Right lobe of liver (tissue), 6 donors: ENCODE results near the gene TNS3. TPM values are rescaled to one million over a fixed set of nuclear protein-coding genes. Genes with fewer than 3 reads are reported as not detected.
"Not testable (repeated sequence)": the region's sequence is repeated elsewhere in the genome, so short reads cannot be mapped to it uniquely, and the experiment has no call there.

ENCODE experiments used
- ATAC-seq, 4 donors: fragments of 200-7000 bp; cut with Tn5 transposase; one replicate each; pipeline ENCODE4 v1.9.1; 2020; ENCODE audit warnings: mild to moderate bottlenecking in 4 of 4, moderate library complexity in 4 of 4
- DNase-seq, 3 donors: peaks; one replicate each; pipeline ENCODE4 v3.0.0-alpha.2; 2020
- H3K27ac ChIP-seq, 3 donors: fragments of 200-600 bp; one replicate each; pipeline ENCODE4 v1.8.0; 2022
- H3K27me3 ChIP-seq, 2 donors: fragments of 200-600 bp; one replicate each; pipeline ENCODE4 v1.8.0; 2022
- H3K36me3 ChIP-seq, 4 donors: fragments of 200-600 bp; sonication (generic) in 1 of 4; one replicate each; pipeline versions ENCODE4 v1.5.1 to v1.8.0; 2017 to 2022; ENCODE audit warnings: control low read depth in 1 of 4
- H3K4me1 ChIP-seq, 4 donors: fragments of 200-600 bp; sonication (generic) in 1 of 4; one replicate each; pipeline versions ENCODE4 v1.5.1 to v1.8.0; 2017 to 2022; ENCODE audit warnings: control low read depth in 1 of 4
- H3K4me3 ChIP-seq, 3 donors: fragments of 200-600 bp; one replicate each; pipeline ENCODE4 v1.8.0; 2022
- H3K9me3 ChIP-seq, 4 donors: fragments of 200-600 bp; sonication (generic) in 1 of 4; one replicate each; pipeline versions ENCODE4 v1.5.1 to v1.8.0; 2017 to 2022; ENCODE audit warnings: control low read depth in 1 of 4
- CTCF ChIP-seq, 4 donors: fragments of 200-600 bp in 3 of 4; fragments of 450-650 bp in 1 of 4; IDR thresholded peaks; one replicate each; pipeline versions ENCODE4 v1.5.1 to v1.8.0; 2016 to 2022; ENCODE audit warnings: antibody characterized with exemption in 4 of 4, mild to moderate bottlenecking in 2 of 4
- POLR2A ChIP-seq: fragments of 450-650 bp; IDR thresholded peaks from one replicate; pipeline ENCODE4 v1.6.1; 2017; ENCODE audit warnings: antibody characterized with exemption, mild to moderate bottlenecking
- WGBS: methylation state at CpG from one replicate; pipeline ENCODE4 v1.1.6; 2018; ENCODE audit warnings: low coverage, low lambda C conversion rate; ENCODE audit not compliant: insufficient coverage; ENCODE audit errors: missing lambda C conversion rate; 5-methylcytosine and 5-hydroxymethylcytosine counted together
- intact Hi-C, 2 donors: fragments of 100-400 bp; cut with DNase I; formaldehyde crosslinking; loops; one replicate each; pipeline versions ENCODE4 v1.11.2 to v1.14.1; 2022
- total RNA-seq, 6 experiments: library from RNA; depleted of rRNA in 2 of 6; stranded (reverse); fragments of >200 nt in 2 of 6; fragmentation: NEBNext Ultra II Directional in 3 of 6; extraction: Animal tissue kit (Norgen Biotek cat#: 25700) in 3 of 6; gene quantifications; one replicate each; pipeline versions ENCODE4 v1.1.0 to v1.2.4, GENCODE V29; 2016 to 2023
- donor health status: DM: no; HTN: yes; CAD: no.
- donor health status: DM: no; HTN: no; CAD: no.
- donor health status: DM: no; HTN: no; CAD: no.
- donor health status: DM: no; HTN: yes; CAD: no.
- donor health status: DM: no; HTN: yes; CAD: no.

TNS3 gene
- total RNA-seq, 6 experiments from 2014 or later = 51.2 to 95.0 (median 58.4) TPM

GRCh38 chr7:47610506-47611044 lies 28.7 kb upstream of the TNS3 start:
- WGBS = 5% methylated on average over 3 of the region's 4 CpGs

GRCh38 chr7:47609803-47610452 lies 28.0 kb upstream of the TNS3 start:
- peak overlapping the region; percentile 63 to 79 (median 78) for H3K27ac ChIP-seq
- no peaks in the 10 kb centered on the region for H3K36me3 ChIP-seq
- intact Hi-C loops = no loop called here
- TF ChIP-seq CTCF (IDR thresholded peaks at IDR 0.05) (no peak), POLR2A (no peak)
- H3K4me1 ChIP-seq = peaks cover 2 to 58% (median 28%) of the 10 kb centered on the region in 4 donors
- H3K4me3 ChIP-seq = no peak overlapping the region
- no peaks in the 10 kb centered on the region for H3K27me3 ChIP-seq
- WGBS = 59% methylated on average over 5 of the region's 16 CpGs
- ATAC-seq (peak in 2 of 4 donors; percentile 2 to 30), DNase-seq (peak in 2 of 3 donors; percentile 61)
- H3K9me3 ChIP-seq = no peaks in the 10 kb centered on the region

More at GRCh38 chr7:47610506-47611044, 28.7 kb upstream of the TNS3 start:
- H3K27me3 ChIP-seq = no peaks in the 10 kb centered on the region
- H3K4me1 ChIP-seq = peaks cover 2 to 51% (median 25%) of the 10 kb centered on the region in 4 donors
- DNase-seq (peak in 2 of 3 donors; percentile 52 to 55), ATAC-seq (peak; percentile 73 to 86 (median 80))
- H3K9me3 ChIP-seq = no peaks in the 10 kb centered on the region
- no peaks in the 10 kb centered on the region for H3K36me3 ChIP-seq
- H3K4me3 ChIP-seq = peak overlapping the region in 2 of 3 donors; percentile 22 to 31
- intact Hi-C loops = no loop called here
- no peak for TF ChIP-seq POLR2A
- no peak for TF ChIP-seq CTCF (IDR thresholded peaks at IDR 0.05)
- peak overlapping the region; percentile 63 to 79 (median 78) for H3K27ac ChIP-seq

GRCh38 chr7:47606593-47607046 lies 24.7 kb upstream of the TNS3 start:
- ATAC-seq (peak in 3 of 4 donors; percentile 8 to 40 (median 21)), DNase-seq (peak in 1 of 3 donors; percentile 46)
- Histone ChIP-seq H3K4me1 (peaks cover 2 to 76% (median 37%) of the 10 kb centered on the region in 4 donors), H3K27ac (peak overlapping the region; percentile 20 to 77 (median 52))
- H3K36me3 ChIP-seq, intact Hi-C loops, H3K27me3 ChIP-seq, H3K9me3 ChIP-seq, H3K4me3 ChIP-seq: not testable (repeated sequence)
- 27% methylated on average over 3 of the region's 9 CpGs for WGBS

GRCh38 chr7:47605816-47606575 lies 24.1 kb upstream of the TNS3 start:
- Histone ChIP-seq H3K4me1 (peaks cover 4 to 76% (median 37%) of the 10 kb centered on the region in 4 donors), H3K36me3 (no peaks in the 10 kb centered on the region), H3K27ac (peak overlapping the region; percentile 20 to 77 (median 52)), H3K27me3 (no peaks in the 10 kb centered on the region), H3K9me3 (no peaks in the 10 kb centered on the region), H3K4me3 (no peak overlapping the region)
- DNase-seq (no peak), ATAC-seq (peak in 3 of 4 donors; percentile 3 to 21 (median 11))
- 27% methylated on average over 4 of the region's 9 CpGs for WGBS
- TF ChIP-seq POLR2A (no peak), CTCF (IDR thresholded peaks at IDR 0.05) (no peak)
- intact Hi-C loops = no loop called here
